Measurements from ENCODE around the gene MAP2K1. TPM values are rescaled to one million over a fixed set of nuclear protein-coding genes. Genes with fewer than 3 reads are reported as not detected.
"Not testable (repeated sequence)": the region's sequence is repeated elsewhere in the genome, so short reads cannot be mapped to it uniquely, and the experiment has no call there.

The MAP2K1 gene
- total and polyA plus RNA-seq, 11 donors, result 15.8 to 164 (median 39.3) TPM

GRCh38 chr15:66502491-66502890 is 115.8 kb downstream of the MAP2K1 start:
- intact Hi-C loops (cut with DNase I), result loop anchor here in 1 of 10 donors (5.0 kb wide), 1 partner anchor 350 kb away; no protein-coding TSS in a partner anchor
- H3K4me3 ChIP-seq, result peak overlapping the region in 1 of 12 donors; percentile 76
- peaks cover 0 to 57% (median 53%) of the 10 kb centered on the region in 9 donors for H3K36me3 ChIP-seq
- 79 to 84% (median 83%) methylated on average over 10 of the region's 10 CpGs for WGBS, 4 donors
- H3K27me3 ChIP-seq, result no peaks in the 10 kb centered on the region
- H3K9me3 ChIP-seq, result no peaks in the 10 kb centered on the region
- H3K27ac ChIP-seq, result no peak overlapping the region
- ATAC-seq, result no peak
- H3K4me1 ChIP-seq, result peaks cover 7 to 51% (median 30%) of the 10 kb centered on the region in 12 donors
- no peak for TF ChIP-seq POLR2A (IDR thresholded peaks at IDR 0.05)
- TF ChIP-seq CTCF (IDR thresholded peaks at IDR 0.05), result no peak
- no peak for DNase-seq

- peak overlapping the region in 2 of 12 donors; percentile 91 to 97 for H3K27ac ChIP-seq
- intact Hi-C loops (cut with DNase I), result loop anchor here in 1 of 10 donors (5.0 kb wide), 1 partner anchor 349 kb away; no protein-coding TSS in a partner anchor
- WGBS, 4 donors, result 55 to 61% (median 58%) methylated on average over 13 of the region's 13 CpGs
- H3K4me3 ChIP-seq, result peak overlapping the region in 11 of 12 donors; percentile 66 to 96 (median 89)
- not testable (repeated sequence) for H3K9me3 ChIP-seq, DNase-seq, ATAC-seq, H3K27me3 ChIP-seq
- H3K36me3 ChIP-seq, result peaks cover 0 to 53% (median 51%) of the 10 kb centered on the region in 9 donors
- peaks cover 7 to 46% (median 26%) of the 10 kb centered on the region in 12 donors for H3K4me1 ChIP-seq
These were observed 116.4 kb downstream of the MAP2K1 start for GRCh38 chr15:66503041-66503648.

- peaks cover 7 to 42% (median 23%) of the 10 kb centered on the region in 12 donors for H3K4me1 ChIP-seq
- H3K9me3 ChIP-seq, result no peaks in the 10 kb centered on the region
- DNase-seq, result no peak
- H3K4me3 ChIP-seq, result peak overlapping the region; percentile 47 to 96 (median 86)
- H3K27me3 ChIP-seq, result no peaks in the 10 kb centered on the region
- intact Hi-C loops (cut with DNase I), result loop anchor here in 2 of 10 donors (2.0 to 5.0 kb wide), 2 partner anchors 117 to 348 kb away; partner anchors contain the start of gene MAP2K1 (in 1 of the 2)
- 0 to 1% (median 1%) methylated on average over 12 of the region's 12 CpGs for WGBS, 4 donors
- no peak for ATAC-seq
- TF ChIP-seq POLR2A (IDR thresholded peaks at IDR 0.05) (no peak), CTCF (IDR thresholded peaks at IDR 0.05) (no peak)
- peak overlapping the region; percentile 82 to 97 (median 91) for H3K27ac ChIP-seq
- peaks cover 0 to 45% (median 43%) of the 10 kb centered on the region in 9 donors for H3K36me3 ChIP-seq
These were observed 117.3 kb downstream of the MAP2K1 start for GRCh38 chr15:66503780-66504562.

- 0% methylated on average over 46 of the region's 46 CpGs for WGBS, 4 donors
- TF ChIP-seq POLR2A (IDR thresholded peaks at IDR 0.05) (peak; percentile 42 to 84), CTCF (IDR thresholded peaks at IDR 0.05) (peak in 1 of 12 donors; percentile 16)
- H3K36me3 ChIP-seq, result peaks cover 0 to 37% (median 34%) of the 10 kb centered on the region in 9 donors
- peak within 1 kb of the TSS; percentile 47 to 96 (median 86) for H3K4me3 ChIP-seq
- DNase-seq (peak; percentile 82 to 88 (median 83)), ATAC-seq (peak; percentile 94 to 96 (median 94))
- intact Hi-C loops (cut with DNase I), result loop anchor here in 2 of 10 donors (2.0 to 5.0 kb wide), 2 partner anchors 118 to 348 kb away; partner anchors contain the start of gene MAP2K1 (in 1 of the 2)
- H3K27ac ChIP-seq, result peak within 1 kb of the TSS; percentile 82 to 97 (median 91)
- H3K9me3 ChIP-seq, result no peaks in the 10 kb centered on the region
- H3K27me3 ChIP-seq, result no peaks in the 10 kb centered on the region
- H3K4me1 ChIP-seq, result peaks cover 7 to 42% (median 22%) of the 10 kb centered on the region in 12 donors
These were observed 118.1 kb downstream of the MAP2K1 start, which contains the start of the genes RPL4 and ZWILCH for GRCh38 chr15:66504563-66505429. Gene RPL4, minus strand, starts transcription at chr15:66504855. Its CDS starts 65 bp downstream, at chr15:66504790. Gene ZWILCH, plus strand, starts transcription at chr15:66505326. Its CDS starts 13 bp downstream, at chr15:66505339.
